BLaER1 treated with 17β-estradiol and CSF1 and Interleukin-3, amounts not matched to agents 10 nM and 100 nM (cell line): ENCODE measurements around the gene MAP3K7CL.
A peak's percentile ranks its signal among the peaks of the same experiment; 100 is the strongest.

Experiments
- H3K27ac ChIP-seq, 11 experiments: shearing (Covaris generic); formaldehyde crosslinking; 2 replicates each; pipeline ENCODE4 v1.8.1; 2022
- H3K27me3 ChIP-seq, 11 experiments: shearing (Covaris generic); formaldehyde crosslinking; 2 replicates each; pipeline ENCODE4 v1.8.1; 2022
- H3K36me3 ChIP-seq, 11 experiments: shearing (Covaris generic); formaldehyde crosslinking; 2 replicates each; pipeline ENCODE4 v1.8.1; 2022
- H3K4me1 ChIP-seq, 10 experiments: shearing (Covaris generic); formaldehyde crosslinking; 2 replicates each; pipeline ENCODE4 v1.8.1; 2022
- H3K4me2 ChIP-seq, 11 experiments: shearing (Covaris generic); formaldehyde crosslinking; 2 replicates each; pipeline ENCODE4 v1.8.1; 2022
- H3K4me3 ChIP-seq, 10 experiments: shearing (Covaris generic); formaldehyde crosslinking; 2 replicates each; pipeline ENCODE4 v1.8.1; 2022
- H3K9ac ChIP-seq, 11 experiments: shearing (Covaris generic); formaldehyde crosslinking; 2 replicates each; pipeline ENCODE4 v1.8.1; 2022
- H3K9me3 ChIP-seq, 11 experiments: shearing (Covaris generic); formaldehyde crosslinking; replicated peaks in 1 of 11; 2 replicates each; pipeline ENCODE4 v1.8.1; 2022
- H4K20me1 ChIP-seq, 11 experiments: shearing (Covaris generic); formaldehyde crosslinking; 2 replicates each; pipeline ENCODE4 v1.8.1; 2022
- Cebpa-rat ChIP-seq, 11 experiments: shearing (Covaris generic); IDR thresholded peaks; 2 replicates each; pipeline ENCODE4 v1.8.1; 2022

The MAP3K7CL gene

DNA sequence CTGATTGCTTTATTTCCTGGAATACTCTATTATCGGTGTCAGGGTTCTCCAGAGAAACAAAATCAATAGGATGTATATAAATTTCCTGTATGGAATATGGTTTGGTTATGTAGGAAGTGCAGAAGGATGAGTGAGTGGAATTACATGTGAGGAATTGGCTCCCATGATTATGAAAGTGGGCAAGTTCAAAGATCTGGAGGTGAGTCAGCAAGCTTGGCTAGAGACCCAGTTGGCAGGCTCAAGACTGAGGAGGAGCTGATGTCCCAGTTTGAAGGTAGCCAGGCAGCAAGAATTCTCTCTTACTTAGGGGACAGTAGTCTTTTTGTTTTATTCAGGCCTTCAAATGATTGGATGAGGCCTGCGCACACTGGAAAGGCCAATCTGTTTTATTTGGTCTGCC lies 57.5 kb downstream of the MAP3K7CL start:
- Histone ChIP-seq H3K9me3 (peaks cover 0 to 11% (median under 1%) of the 10 kb centered on the region in 11 experiments; a peak in 6 of 22 replicates), H3K4me3 (no peak overlapping the region), H4K20me1 (no peaks in the 10 kb centered on the region), H3K27ac (peak overlapping the region in 2 of 11 experiments; percentile 7 to 27; a peak in 2 of 22 replicates), H3K9ac (no peak overlapping the region), H3K4me1 (peaks cover 0 to 98% (median 13%) of the 10 kb centered on the region in 10 experiments; a peak in 12 of 20 replicates), H3K36me3 (no peaks in the 10 kb centered on the region), H3K4me2 (peak overlapping the region in 3 of 11 experiments; percentile 45 to 91 (median 50); a peak in 7 of 22 replicates), H3K27me3 (no peaks in the 10 kb centered on the region)
- no peak for TF ChIP-seq Cebpa-rat (IDR thresholded peaks at IDR 0.05)

DNA sequence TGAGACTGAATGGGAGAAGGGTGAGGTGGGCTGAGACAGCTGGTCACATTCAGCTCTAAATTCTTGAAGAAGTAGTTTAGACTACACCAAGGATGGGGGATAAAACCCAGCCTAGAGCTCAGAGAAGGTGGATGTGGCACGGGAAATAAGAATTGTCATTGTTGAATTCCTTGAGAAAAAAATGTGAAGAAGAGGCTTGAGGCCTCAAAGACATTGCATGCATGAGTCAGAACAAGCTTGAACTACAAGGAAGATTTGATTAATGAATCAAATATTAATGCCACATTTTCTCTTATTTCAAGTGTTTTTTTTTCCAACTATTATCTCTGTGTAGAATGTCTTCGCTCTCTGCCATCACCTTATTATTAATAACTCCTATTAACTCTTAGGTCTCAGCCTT lies 58.9 kb downstream of the MAP3K7CL start:
- Histone ChIP-seq H3K4me1 (peaks cover 0 to 98% (median 1%) of the 10 kb centered on the region in 10 experiments; a peak in 11 of 20 replicates), H3K27ac (peak overlapping the region in 4 of 11 experiments; percentile 15 to 99 (median 69); a peak in 6 of 22 replicates), H3K27me3 (no peaks in the 10 kb centered on the region), H3K9ac (no peak overlapping the region), H3K36me3 (no peaks in the 10 kb centered on the region), H3K4me3 (no peak overlapping the region), H3K9me3 (peaks cover 0 to 20% (median 4%) of the 10 kb centered on the region in 11 experiments; a peak in 7 of 22 replicates), H3K4me2 (peak overlapping the region in 3 of 11 experiments; percentile 22 to 67 (median 40); a peak in 6 of 22 replicates), H4K20me1 (no peaks in the 10 kb centered on the region)
- no peak for TF ChIP-seq Cebpa-rat (IDR thresholded peaks at IDR 0.05)

DNA sequence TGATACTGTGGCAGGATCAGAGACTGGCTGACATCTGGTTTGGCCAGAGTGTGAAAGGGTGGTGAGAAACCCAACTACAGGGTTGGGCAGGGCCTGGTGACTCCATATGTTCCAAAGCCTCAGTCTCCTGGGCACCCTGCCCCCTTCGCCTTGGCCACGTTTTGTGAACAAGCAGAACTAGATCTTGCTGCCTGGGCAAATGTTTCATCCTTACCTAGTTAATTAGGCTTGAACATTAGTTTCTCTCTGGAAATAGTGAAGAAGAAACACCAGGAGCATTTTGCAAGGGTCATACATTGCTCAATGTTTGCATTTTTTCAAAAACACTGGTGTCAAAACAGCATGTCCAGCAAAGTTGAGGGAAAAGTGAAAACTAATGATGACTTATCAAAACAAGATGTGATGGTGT lies 60.5 kb downstream of the MAP3K7CL start:
- H3K27ac ChIP-seq: peak overlapping the region in 5 of 11 experiments; percentile 40 to 99 (median 88); a peak in 9 of 22 replicates
- TF ChIP-seq Cebpa-rat (IDR thresholded peaks at IDR 0.05): peak in 4 of 11 experiments; percentile 25 to 76 (median 43); a peak in 4 of 22 replicates
- H3K9me3 ChIP-seq: peaks cover 0 to 13% (median under 1%) of the 10 kb centered on the region in 11 experiments; a peak in 7 of 22 replicates
- peaks cover 0 to 98% (median 8%) of the 10 kb centered on the region in 10 experiments; a peak in 16 of 20 replicates for H3K4me1 ChIP-seq
- peak overlapping the region in 4 of 11 experiments; percentile 28 to 73 (median 68); a peak in 6 of 22 replicates for H3K9ac ChIP-seq
- H3K4me2 ChIP-seq: peak overlapping the region in 4 of 11 experiments; percentile 22 to 67 (median 42); a peak in 7 of 22 replicates
- no peaks in the 10 kb centered on the region for H3K27me3 ChIP-seq
- no peaks in the 10 kb centered on the region for H4K20me1 ChIP-seq
- no peak overlapping the region for H3K4me3 ChIP-seq
- H3K36me3 ChIP-seq: no peaks in the 10 kb centered on the region

DNA sequence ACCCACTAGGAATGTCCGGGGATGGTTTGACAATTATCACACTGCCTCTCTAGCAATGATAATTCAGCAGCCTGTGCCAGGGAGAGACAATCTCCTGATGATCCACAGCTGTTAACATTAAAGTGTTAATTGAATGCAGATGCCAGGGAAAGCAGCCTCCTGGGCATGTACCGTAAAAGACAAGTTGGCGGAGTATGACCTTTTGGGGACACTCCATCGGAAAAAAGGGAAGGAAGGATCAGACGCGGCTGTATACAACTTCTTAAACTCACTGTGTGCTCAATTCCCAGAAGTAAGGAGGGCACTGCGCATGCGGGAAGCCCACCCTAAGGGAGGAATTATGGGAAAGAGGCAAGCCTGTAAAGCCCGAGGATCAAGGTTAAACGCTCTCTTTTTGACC lies 62.6 kb downstream of the MAP3K7CL start:
- H3K4me3 ChIP-seq: no peak overlapping the region
- H3K9ac ChIP-seq: no peak overlapping the region
- no peak for TF ChIP-seq Cebpa-rat (IDR thresholded peaks at IDR 0.05)
- peaks cover 11 to 93% (median 23%) of the 10 kb centered on the region in 10 experiments; a peak in 17 of 20 replicates for H3K4me1 ChIP-seq
- peak overlapping the region in 3 of 11 experiments; percentile 43 to 88 (median 67); a peak in 6 of 22 replicates for H3K4me2 ChIP-seq
- no peaks in the 10 kb centered on the region for H4K20me1 ChIP-seq
- peaks cover 5 to 20% (median 13%) of the 10 kb centered on the region in 11 experiments; a peak in 18 of 22 replicates for H3K9me3 ChIP-seq
- H3K36me3 ChIP-seq: 0 out of 22 replicates have a peak, but pooled peaks cover 0 to 6% (median 0%) of the 10 kb centered on the region in 11 experiments
- H3K27me3 ChIP-seq: no peaks in the 10 kb centered on the region
- peak overlapping the region in 4 of 11 experiments; percentile 6 to 99 (median 67); a peak in 7 of 22 replicates for H3K27ac ChIP-seq

DNA sequence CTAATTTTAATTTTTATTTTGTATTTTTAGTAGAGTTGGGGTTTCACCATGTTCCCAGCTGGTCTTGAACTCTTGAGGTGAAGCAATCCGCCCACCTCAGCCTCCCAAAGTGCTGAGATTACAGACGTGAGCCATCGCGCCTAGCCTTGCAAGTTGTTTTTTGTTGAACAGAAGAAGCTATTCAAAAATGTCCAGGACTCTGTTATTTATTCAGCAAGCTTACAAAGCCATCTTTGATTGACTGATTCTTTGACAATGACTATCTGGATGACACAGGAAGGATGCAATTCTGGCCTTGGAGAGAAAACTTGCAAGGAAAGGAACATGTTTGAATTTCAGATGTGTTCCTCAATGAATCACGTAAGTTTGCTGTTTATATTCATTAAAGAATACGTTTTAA lies 63.5 kb downstream of the MAP3K7CL start:
- H3K9ac ChIP-seq: no peak overlapping the region

DNA sequence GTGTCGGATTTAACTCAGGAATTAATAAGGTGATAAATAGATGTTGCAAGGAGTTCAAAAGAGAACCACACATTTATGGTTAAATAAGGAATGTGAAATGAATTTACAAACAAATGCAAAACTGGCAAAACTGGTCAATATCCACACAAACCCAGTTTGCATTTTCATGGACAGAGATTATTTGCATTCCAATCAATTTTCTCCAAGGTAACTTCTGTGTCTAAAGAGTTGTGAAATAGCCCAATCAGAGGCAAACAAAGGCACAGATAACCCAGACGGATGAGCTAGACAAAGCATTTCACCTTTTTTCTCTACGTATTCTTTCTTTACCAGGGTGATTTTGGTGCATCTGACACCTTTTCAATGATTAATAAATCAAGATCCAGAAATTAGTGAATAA lies 63.9 kb downstream of the MAP3K7CL start:
- Histone ChIP-seq H3K9me3 (peaks cover 15 to 33% (median 25%) of the 10 kb centered on the region in 11 experiments), H4K20me1 (no peaks in the 10 kb centered on the region), H3K4me3 (no peak overlapping the region), H3K27ac (peak overlapping the region in 5 of 11 experiments; percentile 13 to 99 (median 95); a peak in 6 of 22 replicates), H3K4me1 (peaks cover 11 to 91% (median 23%) of the 10 kb centered on the region in 10 experiments; a peak in 17 of 20 replicates), H3K4me2 (peak overlapping the region in 4 of 11 experiments; percentile 67 to 88 (median 80); a peak in 8 of 22 replicates), H3K36me3 (peaks cover 0 to 6% (median 0%) of the 10 kb centered on the region in 11 experiments; a peak in 1 of 22 replicates), H3K9ac (peak overlapping the region in 3 of 11 experiments; percentile 9 to 86 (median 83); a peak in 4 of 22 replicates), H3K27me3 (no peaks in the 10 kb centered on the region)
- no peak for TF ChIP-seq Cebpa-rat (IDR thresholded peaks at IDR 0.05)

More for the DNA sequence above, 63.5 kb downstream of the MAP3K7CL start:
- H3K27ac ChIP-seq: peak overlapping the region in 3 of 11 experiments; percentile 37 to 99 (median 97); a peak in 6 of 22 replicates
- H3K9me3 ChIP-seq: peaks cover 11 to 29% (median 21%) of the 10 kb centered on the region in 11 experiments
- no peak for TF ChIP-seq Cebpa-rat (IDR thresholded peaks at IDR 0.05)
- no peak overlapping the region for H3K4me3 ChIP-seq
- H3K4me2 ChIP-seq: peak overlapping the region in 3 of 11 experiments; percentile 43 to 88 (median 67); a peak in 6 of 22 replicates
- H3K36me3 ChIP-seq: peaks cover 0 to 6% (median 0%) of the 10 kb centered on the region in 11 experiments; a peak in 1 of 22 replicates
- H3K27me3 ChIP-seq: no peaks in the 10 kb centered on the region
- peaks cover 11 to 93% (median 23%) of the 10 kb centered on the region in 10 experiments; a peak in 17 of 20 replicates for H3K4me1 ChIP-seq
- H4K20me1 ChIP-seq: no peaks in the 10 kb centered on the region

DNA sequence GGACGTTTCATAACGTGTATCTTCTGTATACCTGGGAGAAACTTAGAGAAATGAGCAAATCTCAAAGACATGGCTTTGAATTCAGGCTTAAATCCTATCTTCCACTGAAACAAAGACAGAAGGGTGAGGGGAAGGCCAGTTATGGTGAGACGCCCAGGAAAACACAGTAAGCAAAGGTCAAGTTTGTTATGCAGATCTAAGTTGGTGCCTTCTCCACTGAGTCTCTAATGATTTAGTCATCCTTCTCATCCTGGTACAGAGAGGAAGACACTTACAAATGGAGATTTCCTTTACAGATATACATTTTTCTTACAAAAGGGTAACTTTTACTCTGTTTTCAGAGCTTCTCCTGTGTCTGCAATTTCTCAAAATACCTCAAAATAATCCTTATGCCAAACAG lies 64.4 kb downstream of the MAP3K7CL start:
- Histone ChIP-seq H3K4me1 (peaks cover 11 to 86% (median 23%) of the 10 kb centered on the region in 10 experiments; a peak in 17 of 20 replicates), H3K27me3 (no peaks in the 10 kb centered on the region), H3K27ac (peak overlapping the region in 5 of 11 experiments; percentile 13 to 99 (median 95); a peak in 8 of 22 replicates), H3K9me3 (peaks cover 20 to 38% (median 29%) of the 10 kb centered on the region in 11 experiments), H3K4me3 (no peak overlapping the region), H3K4me2 (peak overlapping the region in 5 of 11 experiments; percentile 67 to 88 (median 80); a peak in 8 of 22 replicates), H3K36me3 (peaks cover 0 to 6% (median 0%) of the 10 kb centered on the region in 11 experiments; a peak in 1 of 22 replicates), H4K20me1 (no peaks in the 10 kb centered on the region), H3K9ac (peak overlapping the region in 3 of 11 experiments; percentile 83 to 86 (median 85); a peak in 7 of 22 replicates)
- TF ChIP-seq Cebpa-rat (IDR thresholded peaks at IDR 0.05): no peak

DNA sequence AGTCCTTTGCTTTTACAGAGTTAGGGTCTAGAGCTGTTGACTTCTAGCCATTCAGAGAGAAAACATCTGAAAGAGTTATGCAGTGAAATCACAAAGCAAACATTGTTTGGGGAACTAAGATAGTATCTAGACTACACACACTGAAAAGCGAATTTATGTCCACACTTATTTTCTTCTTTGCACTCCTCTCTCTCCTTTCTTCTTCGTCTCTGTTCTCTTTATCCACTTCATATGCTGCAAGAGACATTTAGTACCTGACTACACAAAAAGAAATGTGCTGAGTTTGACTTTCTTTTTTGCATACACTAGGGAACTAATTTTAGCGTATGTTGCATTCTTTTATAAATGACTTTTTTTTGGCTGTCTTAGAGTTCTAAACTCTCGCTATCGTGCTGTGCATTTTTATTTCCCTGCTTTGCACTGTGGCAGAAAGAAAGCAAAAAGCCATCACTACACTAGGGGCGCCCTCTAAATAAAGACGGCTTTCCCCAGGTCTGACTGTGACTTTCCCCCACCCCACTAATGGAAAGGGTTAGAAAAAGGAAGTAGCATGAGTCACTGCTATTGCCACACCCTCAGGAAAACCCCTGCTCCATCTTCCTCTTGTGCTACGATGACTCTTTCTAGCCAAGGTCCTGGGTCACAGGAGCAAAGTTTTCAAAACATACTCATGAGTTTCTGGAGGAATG lies 65.7 kb downstream of the MAP3K7CL start:
- peaks cover 11 to 73% (median 23%) of the 10 kb centered on the region in 10 experiments; a peak in 17 of 20 replicates for H3K4me1 ChIP-seq

More for the DNA sequence above, 65.7 kb downstream of the MAP3K7CL start:
- H3K27ac ChIP-seq: peak overlapping the region; percentile 51 to 99 (median 84); a peak in 20 of 22 replicates
- no peaks in the 10 kb centered on the region for H4K20me1 ChIP-seq
- peaks cover 32 to 49% (median 42%) of the 10 kb centered on the region in 11 experiments for H3K9me3 ChIP-seq
- no peaks in the 10 kb centered on the region for H3K27me3 ChIP-seq
- peak overlapping the region; percentile 6 to 88 (median 70); a peak in 21 of 22 replicates for H3K4me2 ChIP-seq
- peaks cover 0 to 6% (median 0%) of the 10 kb centered on the region in 11 experiments; a peak in 2 of 22 replicates for H3K36me3 ChIP-seq
- H3K9ac ChIP-seq: peak overlapping the region in 6 of 11 experiments; percentile 56 to 86 (median 79); a peak in 11 of 22 replicates
- peak; percentile 48 to 92 (median 85); a peak in 19 of 22 replicates for TF ChIP-seq Cebpa-rat (IDR thresholded peaks at IDR 0.05)
- peak overlapping the region in 3 of 10 experiments; percentile 10 to 32 (median 29); a peak in 3 of 20 replicates for H3K4me3 ChIP-seq
